GM23338 (cell line): ENCODE data around the gene SPPL2A. TPM values are rescaled to one million over a fixed set of nuclear protein-coding genes. Genes with fewer than 3 reads are reported as not detected.

Source experiments
- CREB1 ChIP-seq: fragments of 250-450 bp; sonication (Bioruptor Pico); IDR thresholded peaks from 2 replicates; pipeline ENCODE4 v1.5.0; 2020; ENCODE audit warnings: low read depth, mild to moderate bottlenecking, moderate library complexity
- ETS1 ChIP-seq: IDR thresholded peaks from 2 replicates; pipeline ENCODE4 v1.6.1; 2016; ENCODE audit warnings: antibody characterized with exemption
- EZH2phosphoT487 ChIP-seq: fragments of 200-600 bp; sonication (generic); IDR thresholded peaks from one replicate; pipeline ENCODE4 v1.8.1; 2018; ENCODE audit warnings: antibody characterized with exemption; ENCODE audit not compliant: unreplicated experiment
- JUNB ChIP-seq: IDR thresholded peaks from one replicate; pipeline ENCODE4 v1.6.1; 2016; ENCODE audit warnings: antibody characterized with exemption; ENCODE audit not compliant: unreplicated experiment
- POLR2AphosphoS5 ChIP-seq: IDR thresholded peaks from 2 replicates; pipeline ENCODE4 v1.6.1; 2016; ENCODE audit warnings: antibody characterized with exemption, low read depth
- REST ChIP-seq: IDR thresholded peaks from one replicate; pipeline ENCODE4 v1.6.1; 2018; ENCODE audit warnings: antibody characterized with exemption; ENCODE audit not compliant: unreplicated experiment
- ZNF331 ChIP-seq: fragments of 250-450 bp; sonication (Bioruptor Pico); IDR thresholded peaks from 2 replicates; pipeline ENCODE4 v1.5.0; 2020; ENCODE audit warnings: low read depth, mild to moderate bottlenecking, moderate library complexity
- ZNF462 ChIP-seq: fragments of 250-450 bp; sonication (Bioruptor Pico); IDR thresholded peaks from 2 replicates; pipeline ENCODE4 v1.5.0; 2020; ENCODE audit warnings: mild to moderate bottlenecking, moderate library complexity
- polyA plus RNA-seq: library from polyadenylated mRNA; unstranded; fragments of >200 nt; fragmentation: Nextera tagmentation; extraction: Ambion mirVana; gene quantifications from 2 replicates; pipeline ENCODE4 v1.2.1, GENCODE V29; 2016
- total RNA-seq: library from RNA; depleted of rRNA; stranded (reverse); fragments of >200 nt; shearing (Covaris generic); gene quantifications from 2 replicates; pipeline ENCODE4 v1.2.3, GENCODE V29; 2014

SPPL2A gene
- total and polyA plus RNA-seq, 2 experiments from 2014 or later: 10.9 to 24.1 TPM

- TF ChIP-seq ZNF462 (CRISPR knock-in tag) (no peak), JUNB (no peak), EZH2phosphoT487 (no peak), CREB1 (CRISPR knock-in tag) (no peak), ETS1 (no peak), POLR2AphosphoS5 (no peak), ZNF331 (CRISPR knock-in tag) (no peak), REST (no peak)
Observed at GRCh38 chr15:50698101-50698500, 67.4 kb downstream of the SPPL2A start (continued).
